SK-N-SH (cell line): ENCODE measurements around the gene ABHD8. TPM values are rescaled to one million over a fixed set of nuclear protein-coding genes. Genes with fewer than 3 reads are reported as not detected.

Source experiments
- CTCF ChIA-PET: fragments of 300-600, 350-600 bp; formaldehyde crosslinking; extraction: SDS; loops from one replicate; lab custom pipeline; 2021; lab: Yijun Ruan, JAX
- POLR2A ChIA-PET: fragments of 350-600 bp; sonication (Branson Sonifier 250); formaldehyde crosslinking; extraction: SDS; loops from one replicate; lab custom pipeline; 2020; ENCODE audit warnings: antibody characterized with exemption, inconsistent platforms; lab: Yijun Ruan, JAX
- DNase-seq: peaks from one replicate; pipeline ENCODE4 v3.0.0; 2012
- H2AFZ ChIP-seq: fragments of 200-600 bp; sonication (generic); 2 replicates; pipeline ENCODE4 v1.8.1; 2016; ENCODE audit warnings: antibody characterized with exemption, mild to moderate bottlenecking, low read depth
- H3F3A ChIP-seq: fragments of 200-600 bp; sonication (generic); replicated peaks from 2 replicates; pipeline ENCODE3; 2016; ENCODE audit warnings: antibody characterized with exemption, mild to moderate bottlenecking; ENCODE audit not compliant: insufficient read depth
- H3K27ac ChIP-seq, 2 experiments: fragments of 200-500 bp in 1 of 2; fragments of 200-600 bp in 1 of 2; sonication (Bioruptor generic) in 1 of 2; sonication (generic), shearing (Covaris generic) in 1 of 2; 2 replicates each; pipeline versions ENCODE4 v1.5.1 to v1.6.1; 2014 to 2016; ENCODE audit warnings: low read depth in 2 of 2, inconsistent platforms in 1 of 2, low read length in 1 of 2, mild to moderate bottlenecking in 1 of 2, mixed read lengths in 1 of 2
- H3K27me3 ChIP-seq: fragments of 200-600 bp; sonication (generic), shearing (Covaris generic); 2 replicates; pipeline ENCODE4 v1.6.1; 2016; ENCODE audit warnings: mixed run types; ENCODE audit not compliant: insufficient read depth
- H3K36me3 ChIP-seq, 2 experiments: fragments of 200-500 bp in 1 of 2; fragments of 200-600 bp in 1 of 2; sonication (Bioruptor generic) in 1 of 2; sonication (generic) in 1 of 2; replicated peaks in 1 of 2; 2 replicates each; pipeline versions ENCODE3 to v1.5.1; 2014 to 2016; ENCODE audit warnings: low read length in 1 of 2, mild to moderate bottlenecking in 1 of 2; ENCODE audit not compliant: insufficient read depth in 2 of 2, control insufficient read depth in 1 of 2
- H3K4me1 ChIP-seq, 2 experiments: fragments of 200-500 bp in 1 of 2; fragments of 200-600 bp in 1 of 2; sonication (Bioruptor generic) in 1 of 2; sonication (generic), shearing (Covaris generic) in 1 of 2; 2 replicates each; pipeline versions ENCODE4 v1.5.1 to v1.6.1; 2014 to 2016; ENCODE audit warnings: low read depth in 1 of 2, low read length in 1 of 2, mixed run types in 1 of 2; ENCODE audit not compliant: insufficient read depth in 2 of 2, control insufficient read depth in 1 of 2
- H3K4me2 ChIP-seq: fragments of 200-600 bp; sonication (generic), shearing (Covaris generic); 2 replicates; pipeline ENCODE4 v1.6.1; 2017; ENCODE audit warnings: mixed run types
- H3K4me3 ChIP-seq, 2 experiments: fragments of 200-500 bp in 1 of 2; fragments of 200-600 bp in 1 of 2; sonication (Bioruptor generic) in 1 of 2; sonication (generic), shearing (Covaris generic) in 1 of 2; 2 replicates each; pipeline versions ENCODE4 v1.5.1 to v1.8.1; 2014 to 2016; ENCODE audit warnings: low read depth in 2 of 2, inconsistent platforms in 1 of 2, low read length in 1 of 2, mild to moderate bottlenecking in 1 of 2, mixed read lengths in 1 of 2, moderate library complexity in 1 of 2
- H3K79me2 ChIP-seq: fragments of 200-600 bp; sonication (generic); 2 replicates; pipeline ENCODE4 v1.8.1; 2017; ENCODE audit warnings: mild to moderate bottlenecking; ENCODE audit not compliant: insufficient read depth
- H3K9ac ChIP-seq: fragments of 200-600 bp; sonication (generic); 2 replicates; pipeline ENCODE4 v1.6.1; 2017; ENCODE audit warnings: mixed run types
- H3K9me2 ChIP-seq: fragments of 200-600 bp; sonication (generic); 2 replicates; pipeline ENCODE4 v1.6.1; 2017; ENCODE audit warnings: mixed run types
- H3K9me3 ChIP-seq: fragments of 200-600 bp; sonication (generic); 2 replicates; pipeline ENCODE4 v1.6.1; 2017; ENCODE audit warnings: mixed run types, mild to moderate bottlenecking, moderate library complexity
- H4K20me1 ChIP-seq: fragments of 200-600 bp; sonication (generic); 2 replicates; pipeline ENCODE4 v1.6.1; 2017; ENCODE audit warnings: mild to moderate bottlenecking, mixed run types; ENCODE audit not compliant: insufficient read depth
- ELF1 ChIP-seq: IDR thresholded peaks from 2 replicates; pipeline ENCODE4 v1.4.0; 2012
- EZH2phosphoT487 ChIP-seq: fragments of 200-600 bp; sonication (generic); IDR thresholded peaks from 2 replicates; pipeline ENCODE4 v1.6.1; 2017; ENCODE audit warnings: low read depth, mixed run types, mild to moderate bottlenecking, antibody characterized with exemption, moderate library complexity, borderline replicate concordance
- IRF3 ChIP-seq: fragments of 150-350 bp; IDR thresholded peaks from 2 replicates; pipeline ENCODE4 v1.6.1; 2016; ENCODE audit warnings: mild to moderate bottlenecking, low read depth, low read length
- MEF2A ChIP-seq: IDR thresholded peaks from 2 replicates; pipeline ENCODE4 v1.4.0; 2012; ENCODE audit warnings: low read depth, borderline replicate concordance
- NRF1 ChIP-seq: IDR thresholded peaks from 2 replicates; pipeline ENCODE4 v1.6.1; 2012; ENCODE audit warnings: low read depth, mild to moderate bottlenecking, low read length
- PBX3 ChIP-seq: IDR thresholded peaks from 2 replicates; pipeline ENCODE4; 2012
- POLR2AphosphoS5 ChIP-seq: IDR thresholded peaks from 2 replicates; pipeline ENCODE4 v1.6.1; 2012; ENCODE audit warnings: low read depth, low read length
- RCOR1 ChIP-seq: fragments of 150-350 bp; IDR thresholded peaks from 2 replicates; pipeline ENCODE4 v1.6.1; 2017; ENCODE audit warnings: antibody characterized with exemption, low read length
- REST ChIP-seq: IDR thresholded peaks from 2 replicates; pipeline ENCODE4 v1.6.1; 2012; ENCODE audit warnings: mild to moderate bottlenecking, low read depth, low read length, moderate library complexity
- RFX5 ChIP-seq: IDR thresholded peaks from 2 replicates; pipeline ENCODE4 v1.6.1; 2012; ENCODE audit warnings: mild to moderate bottlenecking, improper control_type of control experiment, low read length
- SIN3A ChIP-seq: IDR thresholded peaks from 2 replicates; pipeline ENCODE4 v1.6.1; 2012; ENCODE audit warnings: low read depth, mild to moderate bottlenecking, low read length, moderate library complexity, borderline replicate concordance
- SMC3 ChIP-seq: IDR thresholded peaks from 2 replicates; pipeline ENCODE4 v1.6.1; 2012; ENCODE audit warnings: low read depth, low read length, improper control_type of control experiment
- TAF1 ChIP-seq: IDR thresholded peaks from 2 replicates; pipeline ENCODE4 v1.6.1; 2012; ENCODE audit warnings: low read depth, mild to moderate bottlenecking, low read length, moderate library complexity, borderline replicate concordance
- TCF12 ChIP-seq: IDR thresholded peaks from 2 replicates; pipeline ENCODE4 v1.4.0; 2012
- TEAD4 ChIP-seq: IDR thresholded peaks from 2 replicates; pipeline ENCODE4 v1.4.0; 2012; ENCODE audit warnings: mild to moderate bottlenecking, borderline replicate concordance; ENCODE audit not compliant: insufficient read depth
- USF2 ChIP-seq: fragments of 150-350 bp; IDR thresholded peaks from 2 replicates; pipeline ENCODE4 v1.6.1; 2017; ENCODE audit warnings: antibody characterized with exemption, low read length, low read depth, borderline replicate concordance
- YY1 ChIP-seq: IDR thresholded peaks from 2 replicates; pipeline ENCODE4 v1.4.0; 2012; ENCODE audit warnings: low read depth, mild to moderate bottlenecking
- WGBS: methylation state at CpG from one replicate; pipeline ENCODE4 v1.1.6; 2017; ENCODE audit warnings: low lambda C conversion rate; 5-methylcytosine and 5-hydroxymethylcytosine counted together
- polyA plus RNA-seq, 3 experiments: library from polyadenylated mRNA; depleted of rRNA; stranded (reverse); fragments of >200 nt; gene quantifications; 2 replicates each; pipeline ENCODE4 v1.2.3, GENCODE V29; 2012
- TF ChIP-seq, protein P1 (sequence below): IDR thresholded peaks from 2 replicates; pipeline ENCODE4 v1.4.0; 2012; ENCODE audit warnings: low read depth

The ABHD8 gene
- polyA plus RNA-seq, 1 of the 3 experiments (the other 2 are of a cell fraction) = 11.1 TPM

DNA sequence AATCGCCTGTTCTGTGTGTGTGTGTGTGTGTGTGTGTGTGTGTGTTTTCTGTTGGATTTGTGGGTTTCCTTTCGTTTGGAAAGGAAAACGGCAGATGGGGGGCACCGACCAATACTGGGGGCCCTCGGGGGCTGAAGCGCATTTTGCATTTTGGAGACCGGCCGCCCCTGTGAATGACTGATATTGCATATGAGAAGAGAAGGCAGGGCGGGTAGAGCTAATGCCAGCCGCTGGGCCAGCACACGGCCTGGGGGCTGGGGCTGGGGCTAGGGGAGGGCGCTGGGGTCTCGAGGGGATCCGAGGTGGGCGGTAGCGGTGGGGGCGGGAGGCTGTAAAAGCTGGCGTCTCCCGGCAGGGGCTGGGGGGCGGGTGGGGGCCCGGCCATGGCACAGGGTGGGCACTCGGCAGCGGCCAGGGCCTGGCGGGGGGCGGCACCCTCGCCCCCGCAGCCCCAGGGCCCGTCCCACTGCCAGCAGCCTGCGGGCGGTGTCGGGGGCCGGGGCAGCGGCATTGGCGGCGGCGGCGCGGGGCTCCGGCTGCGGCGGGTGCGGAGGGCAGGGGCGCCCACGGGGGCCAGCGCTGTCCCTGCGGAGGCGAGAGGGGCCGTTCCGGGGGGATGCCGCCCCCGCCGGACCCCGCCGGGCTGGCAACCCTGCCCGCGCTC, 20.2 kb upstream of the ABHD8 start:
- TF ChIP-seq RCOR1 (no peak), POLR2AphosphoS5 (no peak), PBX3 (no peak), TAF1 (no peak), SMC3 (no peak), USF2 (no peak), ELF1 (no peak), TCF12 (no peak), NRF1 (no peak), SIN3A (no peak), IRF3 (no peak), RFX5 (no peak), TEAD4 (no peak), MEF2A (no peak), YY1 (no peak), EZH2phosphoT487 (no peak), REST (no peak)
- TF ChIP-seq, protein P1, sequence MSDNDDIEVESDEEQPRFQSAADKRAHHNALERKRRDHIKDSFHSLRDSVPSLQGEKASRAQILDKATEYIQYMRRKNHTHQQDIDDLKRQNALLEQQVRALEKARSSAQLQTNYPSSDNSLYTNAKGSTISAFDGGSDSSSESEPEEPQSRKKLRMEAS = no peak
- TF ChIP-seq, all 33 proteins: peak for 0
- Histone ChIP-seq H3K27ac (no peak overlapping the region), H3K4me2 (no peak overlapping the region), H3K36me3 (peaks cover 0 to 41% of the 10 kb centered on the region in 2 experiments), H3K9ac (no peak overlapping the region), H2AFZ (no peak overlapping the region), H3K4me1 (no peaks in the 10 kb centered on the region), H3K27me3 (no peaks in the 10 kb centered on the region), H4K20me1 (no peaks in the 10 kb centered on the region), H3K9me3 (no peaks in the 10 kb centered on the region), H3K79me2 (no peaks in the 10 kb centered on the region), H3K9me2 (no peaks in the 10 kb centered on the region), H3F3A (no peaks in the 10 kb centered on the region), H3K4me3 (no peak overlapping the region; a peak in 1 of 4 replicates)
- ChIA-PET POLR2A (no interaction called here), CTCF (interaction anchor here (0.9 to 1.5 kb wide), 3 partner anchors 10 to 18 kb away, joined by 3 to 8 read pairs (median 3); partner anchors contain the start of genes ANO8 and MRPL34)
- DNase-seq = peak; percentile 70
- 91% methylated on average over 27 of the region's 56 CpGs for WGBS
